ENCODE measurements around the gene EML4. TPM values are rescaled to one million over a fixed set of nuclear protein-coding genes. Genes with fewer than 3 reads are reported as not detected.

EML4 gene
- total and polyA plus RNA-seq, 11 donors: 2.3 to 32.8 (median 5.6) TPM

DNA sequence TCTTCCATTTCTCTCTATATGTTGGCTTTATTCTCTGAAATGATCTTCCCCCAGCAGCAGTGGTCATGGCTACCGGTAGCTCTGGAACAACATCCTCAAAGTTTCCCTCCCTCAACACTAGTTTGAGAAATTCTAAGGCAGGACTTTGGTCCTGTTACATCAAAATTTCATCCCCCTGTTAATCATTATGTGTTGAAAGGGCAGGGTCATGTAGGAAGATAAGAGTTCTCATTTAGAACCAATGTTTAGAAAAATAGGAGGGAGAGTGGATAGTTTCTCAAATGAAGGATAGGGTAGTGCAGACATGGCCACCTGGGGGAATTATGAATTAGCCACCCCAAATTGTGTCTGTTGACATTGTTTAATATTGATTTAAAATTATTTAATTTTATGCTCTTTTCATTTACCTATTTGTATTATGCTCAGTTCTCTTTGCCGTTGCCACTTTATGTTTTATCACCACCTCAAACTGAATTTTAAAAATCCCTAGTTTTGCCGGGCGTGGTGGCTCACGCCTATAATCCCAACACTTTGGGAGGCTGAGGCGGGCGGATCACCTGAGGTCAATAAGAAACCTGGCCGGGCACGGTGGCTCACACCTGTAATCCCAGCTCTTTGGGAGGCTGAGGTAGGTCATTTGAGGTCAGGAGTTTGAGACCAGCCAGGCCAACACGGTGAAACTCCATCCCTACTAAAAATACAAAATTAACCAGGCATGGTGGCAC is 22.3 kb downstream of the EML4 start:
- no peak overlapping the region for H3K27ac ChIP-seq
- no peak for TF ChIP-seq CTCF (IDR thresholded peaks at IDR 0.05)
- TF ChIP-seq POLR2A (IDR thresholded peaks at IDR 0.05): no peak
- no peak for DNase-seq
- no peaks in the 10 kb centered on the region for H3K36me3 ChIP-seq
- H3K9me3 ChIP-seq: no peaks in the 10 kb centered on the region
- no peak overlapping the region for H3K4me3 ChIP-seq
- H3K27me3 ChIP-seq: no peaks in the 10 kb centered on the region
- ATAC-seq: no peak
- WGBS, 4 donors: 86 to 93% (median 89%) methylated on average over 10 of the region's 10 CpGs
- intact Hi-C loops (cut with DNase I): loop anchor here in 2 of 10 donors (10.0 kb wide), 1 partner anchor 97 kb away; no protein-coding TSS in a partner anchor
- peaks cover 0 to 41% (median 8%) of the 10 kb centered on the region in 12 donors for H3K4me1 ChIP-seq

- WGBS, 4 donors: 94 to 96% (median 95%) methylated on average over 5 of the region's 5 CpGs
- no peak overlapping the region for H3K4me3 ChIP-seq
- H3K27ac ChIP-seq: no peak overlapping the region
- ATAC-seq: no peak
- H3K36me3 ChIP-seq: no peaks in the 10 kb centered on the region
- TF ChIP-seq CTCF (IDR thresholded peaks at IDR 0.05) (no peak), POLR2A (IDR thresholded peaks at IDR 0.05) (no peak)
- peaks cover 0 to 44% (median 9%) of the 10 kb centered on the region in 12 donors for H3K4me1 ChIP-seq
- no peaks in the 10 kb centered on the region for H3K9me3 ChIP-seq
- no peaks in the 10 kb centered on the region for H3K27me3 ChIP-seq
- intact Hi-C loops (cut with DNase I): loop anchor here in 2 of 10 donors (10.0 kb wide), 1 partner anchor 97 kb away; no protein-coding TSS in a partner anchor
- no peak for DNase-seq
These were observed 22.8 kb downstream of the EML4 start for GRCh38 chr2:42192010-42192373.

- whole genome bisulfite sequencing, 4 donors: 72 to 76% (median 74%) methylated on average over 3 of the region's 3 CpGs
- Histone ChIP-seq H3K27me3 (no peaks in the 10 kb centered on the region), H3K27ac (no peak overlapping the region), H3K4me3 (no peak overlapping the region), H3K9me3 (no peaks in the 10 kb centered on the region), H3K4me1 (peaks cover 0 to 46% (median 9%) of the 10 kb centered on the region in 12 donors), H3K36me3 (no peaks in the 10 kb centered on the region)
- intact Hi-C loops (cut with DNase I): loop anchor here in 2 of 10 donors (10.0 kb wide), 1 partner anchor 98 kb away; no protein-coding TSS in a partner anchor
- TF ChIP-seq POLR2A (IDR thresholded peaks at IDR 0.05) (no peak), CTCF (IDR thresholded peaks at IDR 0.05) (no peak)
- no peak for DNase-seq
- ATAC-seq: no peak
These were observed 23.8 kb downstream of the EML4 start for GRCh38 chr2:42192652-42193566.

DNA sequence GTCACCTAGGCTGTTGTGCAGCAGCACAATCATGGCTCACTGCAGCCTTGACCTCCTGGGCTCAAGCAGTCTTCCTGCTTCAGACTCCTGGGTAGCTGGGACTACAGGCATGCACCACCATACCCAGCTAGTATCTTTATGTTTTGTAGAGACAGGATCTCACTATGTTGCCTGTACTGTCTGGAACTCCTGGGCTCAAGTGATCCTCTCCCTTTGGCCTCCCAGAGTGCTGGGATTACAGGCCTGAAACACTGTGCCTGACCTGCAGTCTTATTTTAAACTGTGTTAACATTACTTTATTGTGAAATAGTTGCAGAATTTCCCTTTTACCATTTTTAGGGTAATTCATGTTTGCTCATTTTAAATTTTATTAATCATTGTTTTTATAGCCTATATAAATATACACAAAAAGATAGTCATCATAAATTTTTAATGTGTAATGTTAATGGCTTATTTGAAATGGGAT is 24.6 kb downstream of the EML4 start:
- no peaks in the 10 kb centered on the region for H3K36me3 ChIP-seq
- intact Hi-C loops (cut with DNase I): loop anchor here in 2 of 10 donors (10.0 kb wide), 1 partner anchor 99 kb away; no protein-coding TSS in a partner anchor
- H3K27me3 ChIP-seq: no peaks in the 10 kb centered on the region
- H3K4me1 ChIP-seq: peaks cover 0 to 46% (median 9%) of the 10 kb centered on the region in 12 donors
- ATAC-seq (no peak), DNase-seq (no peak)
- H3K4me3 ChIP-seq: no peak overlapping the region
- H3K9me3 ChIP-seq: no peaks in the 10 kb centered on the region
- TF ChIP-seq CTCF (IDR thresholded peaks at IDR 0.05): no peak
- no peak for TF ChIP-seq POLR2A (IDR thresholded peaks at IDR 0.05)
- no peak overlapping the region for H3K27ac ChIP-seq

Measured in heart left ventricle (tissue), 16 donors.